ENCODE results near the gene JMJD4.
A peak's percentile ranks its signal among the peaks of the same experiment; 100 is the strongest.

Gene JMJD4

DNA sequence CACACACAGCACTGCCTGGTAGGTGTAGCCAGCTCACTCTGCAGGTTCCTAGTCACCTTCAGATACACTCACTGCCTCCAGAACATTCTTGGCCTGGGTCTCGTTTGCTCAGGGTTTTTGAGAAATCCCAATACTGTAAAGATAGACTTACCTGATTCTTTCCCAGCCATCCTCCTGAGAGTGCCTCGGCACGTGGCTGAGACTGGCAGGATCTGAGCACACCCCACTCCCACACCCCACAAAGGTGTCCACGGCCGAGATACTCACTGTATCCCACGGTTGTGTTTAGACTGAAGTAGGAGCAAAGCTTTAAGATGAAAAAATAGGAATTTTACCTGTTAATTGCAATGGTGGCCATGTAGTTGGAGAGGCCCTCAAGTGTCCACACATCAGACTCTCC lies 33.5 kb upstream of the JMJD4 start:
- no peak for DNase-seq (ENCODE audit: low read depth, low spot score)

DNA sequence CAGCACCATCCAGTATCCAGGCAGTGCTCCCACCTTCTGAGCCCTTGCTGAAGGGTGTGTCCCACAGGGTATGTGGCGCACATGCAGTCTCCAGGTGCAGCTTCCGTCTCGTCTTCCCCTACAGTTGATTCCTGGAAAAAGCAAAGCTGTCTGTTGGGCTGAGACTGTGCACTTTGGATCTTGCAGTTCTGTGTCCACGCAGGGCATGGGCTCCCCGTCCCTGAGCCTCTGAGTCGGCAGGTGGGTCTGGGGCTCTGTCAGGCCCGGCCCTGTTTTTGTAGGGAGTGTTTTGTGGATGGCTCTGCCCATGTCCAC lies 33.0 kb upstream of the JMJD4 start:
- DNase-seq (ENCODE audit: low read depth, low spot score), result no peak

DNA sequence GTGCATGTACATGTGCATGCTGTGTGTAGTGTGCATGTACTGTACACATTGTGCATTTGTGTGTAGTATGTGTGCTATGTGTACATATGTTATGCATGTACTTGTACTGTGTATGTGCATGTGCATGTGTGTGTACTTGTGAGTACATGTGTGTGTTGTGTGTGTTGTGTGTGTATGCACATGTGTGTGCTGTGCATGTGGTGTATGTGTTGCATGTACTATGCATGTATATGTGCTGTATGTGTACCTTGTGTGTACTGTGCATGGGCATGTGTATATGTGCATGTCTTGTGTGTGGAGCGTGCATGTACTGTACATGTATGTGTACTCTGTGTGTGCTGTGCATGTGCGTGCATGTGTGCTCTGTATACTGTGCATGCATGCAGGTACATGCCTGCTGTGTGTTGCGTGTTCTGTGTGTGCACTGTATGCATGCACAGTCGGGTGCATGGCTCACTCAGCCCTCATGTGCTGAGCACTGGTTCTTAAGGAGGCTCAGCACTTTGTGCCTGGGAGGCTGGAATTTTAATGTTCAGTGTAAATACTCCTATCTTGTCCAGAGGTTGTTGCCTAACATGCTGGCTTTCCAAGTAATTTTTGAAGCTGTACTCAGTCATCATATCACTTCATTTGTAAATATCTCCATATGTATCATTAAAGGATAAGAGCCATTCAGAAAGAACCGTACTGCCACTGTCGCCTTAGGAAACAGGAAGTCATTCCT lies 32.5 kb upstream of the JMJD4 start:
- no peak for DNase-seq (ENCODE audit: low read depth, low spot score)

DNA sequence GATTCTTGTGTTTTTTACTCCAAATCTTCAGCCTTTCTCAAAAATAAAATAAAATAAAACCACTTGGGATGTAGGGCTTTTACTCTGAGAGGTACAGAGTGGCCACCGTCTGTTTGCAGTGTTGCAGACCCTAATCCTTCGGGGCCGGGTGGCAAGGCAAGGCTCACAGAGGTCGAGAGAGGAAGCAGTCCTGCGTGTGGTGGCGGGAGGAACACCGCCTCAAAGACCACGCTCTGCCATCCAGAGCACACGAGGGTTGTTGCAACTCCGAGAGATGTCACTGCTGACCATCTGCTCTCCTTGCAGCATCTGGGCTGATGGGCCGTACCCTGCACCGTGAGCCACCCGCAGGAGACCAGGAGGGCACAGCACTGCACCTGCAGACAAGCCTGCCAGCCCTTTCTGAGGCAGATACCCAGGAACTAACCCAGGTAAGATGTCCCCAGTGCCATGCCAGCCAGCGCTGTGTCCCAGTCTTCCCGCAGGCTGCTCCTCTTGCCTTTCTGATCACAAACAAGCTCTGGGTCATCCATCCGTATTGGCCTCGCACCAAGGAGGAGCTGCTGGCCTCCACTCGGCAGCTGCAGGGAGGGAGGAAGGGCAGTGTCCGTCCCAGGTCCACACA lies 31.7 kb upstream of the JMJD4 start:
- DNase-seq (ENCODE audit: low read depth, low spot score), result no peak

DNA sequence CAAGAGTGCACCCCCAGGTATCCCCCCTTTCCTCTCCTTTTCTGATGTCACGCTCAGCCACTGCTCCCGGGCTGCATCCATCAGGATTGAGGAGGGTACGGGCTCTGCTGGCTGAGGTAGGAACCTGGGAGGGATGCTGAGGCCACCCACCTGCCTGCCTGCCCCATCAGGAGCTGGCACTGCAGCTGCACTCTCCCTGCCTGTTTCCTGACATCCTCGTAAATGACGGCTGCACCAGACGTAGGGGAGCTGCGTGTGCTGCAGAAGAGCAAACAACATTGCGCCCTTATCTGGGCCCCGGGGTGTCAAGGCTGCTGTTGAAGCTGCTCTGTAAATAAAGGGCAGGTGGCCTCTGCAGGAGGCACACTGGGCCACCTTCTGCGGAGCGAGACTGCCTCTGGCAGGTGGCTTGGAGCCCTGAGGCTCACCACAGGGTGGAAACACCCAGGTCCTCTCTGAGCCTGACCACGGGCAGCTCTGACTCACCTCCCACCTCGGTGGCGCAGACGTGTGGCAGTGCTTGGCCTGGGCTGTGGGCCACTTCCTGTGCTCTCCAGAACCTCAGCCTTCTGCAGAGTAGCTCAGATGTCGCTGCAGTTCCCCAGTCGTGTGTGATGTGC lies 31.0 kb upstream of the JMJD4 start:
- DNase-seq (ENCODE audit: low read depth, low spot score), result peak; percentile 36

DNA sequence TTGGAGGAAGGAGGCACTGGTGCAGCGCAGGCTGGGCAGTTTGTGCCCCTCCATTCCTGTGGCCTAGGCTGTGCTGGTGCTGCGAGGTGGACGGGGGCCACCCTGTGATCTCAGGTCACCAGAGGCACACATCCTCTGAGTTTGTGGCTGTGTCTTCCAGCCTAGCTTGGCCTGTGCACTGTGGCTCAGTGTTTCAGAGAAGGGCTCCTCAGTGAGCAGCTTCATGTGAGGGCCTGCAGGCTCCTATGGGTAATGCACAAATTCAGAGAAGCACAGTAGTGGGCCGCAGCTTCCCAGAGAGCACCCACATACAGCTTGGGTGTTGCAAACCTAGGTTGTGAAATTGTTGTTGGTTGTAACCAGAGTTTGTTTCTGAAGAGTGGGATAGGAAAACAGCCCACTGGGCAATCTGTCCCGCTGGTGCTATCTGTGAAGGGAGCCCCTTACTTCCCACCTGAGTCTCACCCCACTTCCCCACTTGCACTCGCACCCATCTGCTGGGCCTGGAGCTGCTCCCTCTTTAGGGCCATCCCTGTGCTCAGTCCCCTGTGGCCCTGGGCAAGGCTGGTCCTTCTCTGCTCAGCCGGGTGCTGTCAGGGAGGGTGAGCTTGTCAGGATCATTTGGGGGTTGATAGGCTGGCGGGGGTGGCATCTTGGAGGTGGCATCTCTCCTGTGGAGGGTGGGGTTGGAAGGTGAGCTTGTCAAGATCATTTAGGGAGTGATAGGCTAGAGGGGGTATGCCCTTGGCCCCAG lies 30.3 kb upstream of the JMJD4 start:
- DNase-seq (ENCODE audit: low read depth, low spot score), result no peak

DNA sequence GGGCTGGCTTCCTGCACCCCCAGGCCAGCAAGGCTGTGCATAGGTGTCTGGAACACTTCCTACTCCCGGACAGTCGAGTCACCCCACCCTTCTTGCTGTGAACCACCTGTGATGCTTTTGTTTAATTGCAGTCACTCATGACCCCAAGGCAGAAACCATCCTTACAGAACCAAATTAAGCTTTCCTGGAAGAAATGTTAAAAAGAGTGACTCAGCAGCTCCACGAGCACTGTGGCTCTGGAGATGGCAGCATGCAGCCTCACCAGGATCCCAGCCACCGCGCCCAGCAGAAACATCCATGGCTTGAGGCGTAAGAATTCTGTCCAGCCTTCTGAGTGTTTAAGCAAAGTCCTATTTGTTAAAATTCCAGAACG lies 28.9 kb upstream of the JMJD4 start:
- no peak for DNase-seq (ENCODE audit: low read depth, low spot score)

DNA sequence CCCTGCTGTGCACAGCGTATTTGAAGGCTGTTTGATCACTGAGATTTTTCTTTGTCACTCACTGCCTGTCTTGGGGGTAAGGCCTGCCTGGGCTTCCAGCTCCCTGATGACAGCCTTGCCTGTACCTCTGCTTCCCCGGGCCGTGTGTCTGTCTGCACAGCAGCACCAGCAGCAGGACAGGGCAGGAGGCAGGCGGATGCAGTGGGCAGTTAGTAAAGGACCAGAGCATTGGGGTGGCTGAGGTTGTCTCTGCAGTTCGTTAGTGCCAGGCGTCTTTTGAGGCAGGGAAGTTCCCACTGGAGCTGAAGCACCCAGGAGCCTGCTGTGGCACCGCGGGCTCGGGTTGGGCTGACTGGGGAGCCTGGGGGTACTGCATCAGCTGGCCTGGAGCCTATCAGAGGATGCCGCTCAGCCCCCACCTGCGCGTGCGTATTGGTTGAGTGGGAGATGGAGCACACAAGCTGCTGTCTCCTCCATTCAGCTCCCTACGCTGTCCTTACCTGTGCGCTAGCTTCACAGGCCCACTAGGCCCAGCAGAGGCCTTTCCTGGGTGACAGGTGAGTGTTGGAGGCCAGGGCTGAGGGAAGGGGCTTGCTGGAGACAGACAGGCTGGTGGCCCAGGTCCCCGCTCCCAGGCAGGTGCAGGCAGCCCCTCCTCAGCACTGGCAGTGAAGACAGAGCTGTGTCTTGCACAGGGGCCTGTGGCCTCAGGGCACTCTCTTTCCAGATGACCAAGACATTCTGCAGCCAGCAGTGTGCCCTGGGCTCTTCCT lies 28.3 kb upstream of the JMJD4 start:
- DNase-seq (ENCODE audit: low read depth, low spot score), result no peak

DNA sequence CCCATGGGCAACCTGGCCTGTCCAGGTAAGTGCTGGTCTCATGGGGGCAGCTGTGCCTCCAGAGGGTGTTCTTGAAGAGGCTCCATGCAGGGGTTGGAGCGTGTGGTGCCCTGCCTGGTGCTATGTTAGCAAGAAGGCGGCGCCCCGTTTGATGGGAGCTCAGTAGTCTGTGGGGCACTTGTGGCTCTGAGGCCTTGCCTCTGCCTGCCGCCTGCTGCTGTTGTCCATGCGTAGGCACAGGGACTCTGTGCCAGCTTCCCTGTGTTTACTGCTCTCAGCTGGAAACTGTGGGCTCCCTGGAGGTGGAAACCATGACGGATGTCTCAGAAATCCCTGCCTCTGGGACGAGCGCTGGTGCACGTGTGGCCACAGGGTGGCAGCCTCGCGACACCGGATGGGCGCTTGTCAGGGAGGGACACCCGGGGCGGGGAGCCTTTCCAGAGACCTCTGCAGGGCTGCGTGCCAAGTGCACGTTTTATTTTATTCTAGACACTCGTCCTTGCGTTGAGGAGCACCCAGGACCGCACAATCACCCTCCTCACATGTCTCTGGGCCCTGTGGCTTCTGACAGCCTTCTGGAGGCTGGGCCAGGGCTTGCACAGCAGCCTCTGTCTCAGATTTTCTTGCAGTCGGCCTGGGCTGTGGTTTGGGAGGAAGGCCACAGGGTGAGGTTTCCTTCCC lies 27.3 kb upstream of the JMJD4 start:
- DNase-seq (ENCODE audit: low read depth, low spot score), result peak; percentile 77

DNA sequence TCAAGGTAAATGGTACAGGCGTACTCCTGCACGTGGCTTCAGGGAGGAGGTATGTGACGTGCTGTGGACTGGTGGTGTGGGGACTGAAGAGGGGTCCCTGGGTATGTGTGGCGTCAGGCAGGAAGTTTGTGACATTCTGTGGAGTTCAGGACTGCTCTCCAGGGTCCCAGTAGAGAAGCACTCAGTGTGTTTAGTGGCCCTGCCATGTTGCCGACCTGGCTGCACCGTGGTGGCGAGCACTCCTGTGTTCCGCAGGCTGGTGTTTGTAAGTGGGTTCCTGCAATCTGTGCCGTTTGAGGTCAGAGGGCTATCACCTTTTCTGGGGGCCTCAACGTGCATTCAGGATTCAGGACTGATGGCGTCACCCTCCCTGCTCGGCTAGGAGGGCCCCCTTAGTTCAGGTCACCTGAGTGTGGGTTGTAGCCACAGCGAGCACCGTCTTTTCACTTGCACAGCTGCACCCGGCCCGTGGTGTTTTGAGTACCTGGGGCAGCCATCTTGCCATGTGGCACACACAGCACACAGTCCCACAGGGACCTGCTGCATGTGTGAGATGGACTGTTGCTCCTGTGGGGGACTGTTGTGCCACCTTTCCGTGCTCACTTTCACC lies 26.6 kb upstream of the JMJD4 start:
- no peak for DNase-seq (ENCODE audit: low read depth, low spot score)

DNA sequence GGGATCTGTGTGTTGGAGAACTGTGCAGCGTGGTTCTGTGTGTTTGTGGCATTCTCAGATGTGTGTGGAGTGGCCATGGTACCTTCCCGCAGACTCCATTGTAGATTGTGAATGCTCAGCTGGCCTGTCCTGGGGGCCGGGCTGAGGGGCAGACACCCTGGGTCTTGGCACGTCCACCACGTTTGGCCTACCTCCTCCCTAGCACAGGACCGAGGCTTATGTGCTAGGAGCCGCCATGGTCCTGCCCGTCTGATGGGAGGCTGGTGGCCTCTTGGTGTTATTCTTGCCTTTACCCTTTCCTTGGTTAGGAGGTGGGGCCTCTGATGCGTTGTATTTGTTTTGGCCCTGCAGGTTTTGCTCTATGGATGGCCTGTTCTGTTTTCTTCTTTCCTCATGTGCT lies 25.3 kb upstream of the JMJD4 start:
- no peak for DNase-seq (ENCODE audit: low read depth, low spot score)

DNA sequence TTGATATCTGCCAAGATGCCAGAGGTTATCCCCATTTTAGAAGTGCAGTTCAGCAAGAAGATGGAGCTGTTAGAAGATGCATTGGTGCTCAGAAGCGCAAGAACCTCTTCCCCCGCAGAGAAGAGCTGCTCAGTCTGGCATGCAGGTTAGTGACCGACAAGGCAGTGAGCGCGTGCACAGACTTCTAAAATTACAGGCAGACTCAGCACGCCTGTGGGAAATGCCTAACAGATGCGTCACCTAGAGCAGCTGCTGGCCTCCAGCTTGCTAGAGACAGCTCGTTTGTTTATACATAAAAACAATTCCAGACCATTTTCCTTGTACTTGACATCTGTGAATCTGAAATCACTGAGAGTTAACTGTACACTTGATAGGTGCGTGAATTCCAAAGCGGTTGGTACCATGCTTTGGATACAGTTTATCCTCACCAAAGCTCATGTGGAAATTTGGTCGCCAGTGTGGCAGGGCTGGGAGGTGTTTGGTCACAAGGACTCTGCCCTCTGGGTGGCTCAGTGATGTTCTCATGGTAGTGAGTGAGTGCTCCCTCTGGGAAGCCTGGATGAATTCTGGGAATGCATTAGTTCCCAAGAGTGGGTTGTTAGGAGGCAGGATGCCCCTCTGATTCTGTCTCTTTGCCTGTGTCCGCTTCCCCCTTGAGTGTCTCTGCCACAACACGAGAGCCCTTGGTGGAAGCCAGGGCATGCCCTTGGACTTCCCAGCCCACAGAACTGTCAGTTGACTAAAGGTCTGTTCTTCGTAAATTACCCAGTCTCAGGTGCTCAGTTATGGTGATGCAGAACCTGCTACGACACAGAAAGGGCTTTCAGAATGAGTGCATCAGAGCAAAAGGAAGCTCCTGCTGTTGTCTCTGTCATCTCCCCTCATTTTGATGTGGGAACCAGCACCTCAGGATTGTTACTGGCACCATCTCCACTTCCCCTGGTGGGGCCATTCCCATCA lies 24.5 kb upstream of the JMJD4 start:
- no peak for DNase-seq (ENCODE audit: low read depth, low spot score)

DNA sequence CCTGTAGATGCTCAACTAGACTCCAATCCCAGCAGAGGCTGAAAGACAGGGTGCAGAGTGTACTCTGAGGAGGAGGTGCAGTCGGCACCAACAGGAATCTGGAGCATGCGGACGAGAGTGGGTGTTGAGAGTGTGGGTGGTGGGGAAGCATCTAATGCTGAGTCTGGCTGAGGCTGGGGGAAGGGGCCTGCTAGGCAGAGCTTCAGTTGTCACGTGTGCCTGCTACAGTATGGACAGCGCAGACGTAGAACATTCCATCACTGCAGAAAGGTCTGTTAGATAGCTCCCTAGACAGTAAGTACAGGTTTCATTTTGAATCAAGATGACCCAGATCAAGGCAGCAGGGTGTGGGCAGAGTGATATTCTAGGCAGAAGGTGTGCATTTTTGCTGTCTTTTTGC lies 23.3 kb upstream of the JMJD4 start:
- no peak for DNase-seq (ENCODE audit: low read depth, low spot score)

DNA sequence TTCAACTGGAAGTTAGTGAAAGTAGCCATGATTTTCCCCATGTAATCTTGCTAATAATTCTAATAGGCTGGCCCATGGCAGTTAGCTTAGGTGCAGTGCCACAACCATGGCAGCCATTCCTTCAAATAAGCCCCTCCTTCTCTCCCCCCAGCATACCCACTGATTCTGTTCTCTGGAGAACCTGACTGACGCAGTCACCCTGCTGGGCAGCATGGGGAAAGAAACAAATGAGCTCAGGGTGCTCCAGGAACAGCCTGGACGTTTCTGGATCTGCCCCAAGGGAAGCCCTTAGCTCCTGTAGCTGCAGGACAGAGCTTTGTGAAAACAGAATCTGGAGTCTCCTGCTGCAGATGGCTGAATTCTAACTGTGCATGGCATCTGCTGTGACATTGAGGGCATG lies 22.7 kb upstream of the JMJD4 start:
- DNase-seq (ENCODE audit: low read depth, low spot score), result no peak

DNA sequence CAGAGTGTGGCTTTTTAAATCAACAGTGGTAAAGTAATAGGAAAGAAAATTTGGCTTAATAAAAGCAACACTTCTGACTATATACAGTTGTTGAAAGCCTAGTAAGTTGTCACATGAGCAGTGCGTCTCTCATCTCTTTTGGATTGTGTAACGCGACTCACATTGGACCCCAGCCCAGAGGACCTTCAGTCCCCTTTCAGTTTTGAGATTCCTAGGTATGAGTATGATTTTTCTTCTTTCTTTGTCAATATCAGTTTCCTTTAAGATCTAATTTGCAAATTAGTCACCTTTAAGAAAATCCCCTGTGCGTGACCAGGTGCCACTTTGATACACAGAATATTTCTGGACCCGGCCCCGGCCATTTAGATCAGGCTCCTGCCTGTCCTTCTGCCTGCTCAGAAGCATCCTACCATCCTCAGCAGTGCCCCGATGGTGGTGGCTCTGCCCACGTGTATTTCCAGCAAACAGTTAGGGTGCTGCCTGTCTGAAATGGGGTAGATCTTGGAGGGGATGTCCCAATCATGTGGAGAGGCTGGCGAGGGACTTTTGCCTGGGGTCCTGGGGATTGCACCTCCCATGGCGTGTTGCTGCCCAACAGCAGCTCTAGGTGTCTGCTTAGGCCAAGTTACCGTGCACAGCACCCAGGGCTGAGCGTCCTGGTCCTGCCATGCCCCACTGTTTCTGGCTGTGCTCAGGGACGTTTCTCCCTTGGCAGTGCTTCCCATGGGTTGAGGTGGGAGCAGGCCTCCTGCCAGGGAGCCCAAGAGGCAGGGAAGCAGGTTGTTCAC lies 21.3 kb upstream of the JMJD4 start:
- no peak for DNase-seq (ENCODE audit: low read depth, low spot score)

DNA sequence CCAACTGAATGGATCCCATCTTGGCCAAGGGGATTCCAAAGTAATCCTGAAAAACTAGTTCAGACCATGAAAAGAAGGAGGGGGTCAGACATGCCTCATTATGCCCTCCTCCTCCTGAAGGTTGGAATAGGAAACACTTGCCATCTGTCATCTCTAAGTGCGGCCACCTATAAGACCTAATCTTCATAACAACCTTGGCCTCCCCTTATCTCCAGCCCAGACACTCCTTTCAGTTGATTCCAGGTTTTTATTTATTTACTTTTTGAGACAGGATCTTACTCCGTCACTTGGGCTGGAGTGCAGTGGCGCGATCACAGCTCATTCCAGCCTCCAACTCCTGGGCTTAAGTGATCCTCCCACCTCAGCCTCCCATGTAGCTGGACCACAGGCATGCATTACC lies 19.9 kb upstream of the JMJD4 start:
- no peak for DNase-seq (ENCODE audit: low read depth, low spot score)

DNA sequence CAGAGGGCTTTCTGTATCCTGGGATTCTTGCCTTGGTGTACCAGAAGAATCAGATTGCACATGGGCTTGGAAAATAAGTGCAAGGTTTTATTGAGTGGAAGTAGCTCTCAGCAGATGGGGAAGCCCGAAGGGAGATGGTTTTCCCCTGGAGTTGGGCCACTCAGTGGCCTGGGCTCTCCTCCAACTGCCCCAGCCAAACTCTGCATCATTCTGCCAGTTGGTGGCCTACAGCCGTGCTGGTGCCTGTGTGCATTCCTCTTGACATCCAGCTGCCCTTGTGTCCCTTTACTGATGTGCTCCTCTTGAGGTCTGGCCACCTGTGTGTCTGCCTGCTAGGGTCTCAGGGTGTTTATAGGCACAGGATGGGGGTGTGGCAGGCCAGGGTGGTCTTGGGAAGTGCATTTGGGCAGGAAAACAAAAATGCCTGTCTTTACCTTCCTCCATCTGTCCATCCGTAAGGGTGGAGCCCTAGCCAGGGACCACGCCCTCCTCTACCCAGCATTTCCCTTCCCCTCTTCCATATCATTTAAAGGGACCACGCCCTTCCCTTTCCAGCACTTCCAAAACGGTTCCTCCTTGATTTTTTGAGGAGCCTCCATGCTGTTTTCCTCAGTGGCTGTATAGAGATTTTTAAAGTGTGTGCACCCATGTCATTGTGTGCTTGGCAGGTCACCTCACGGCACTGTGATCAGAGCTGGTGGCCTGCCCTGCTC lies 19.1 kb upstream of the JMJD4 start:
- DNase-seq (ENCODE audit: low read depth, low spot score), result no peak

Measured in activated CD4-positive, CD25-positive, alpha-beta regulatory T cell treated with anti-CD3 and anti-CD28 coated beads, Interleukin-2, amount 50 U/mL, for 16 hours (primary cell).